HG02970 (cell line): ENCODE measurements around the gene ZMAT5.

Experiments
- ATAC-seq: cut with Tn5 transposase; IDR thresholded peaks from one replicate; pipeline ENCODE4 v1.9.1; 2021; ENCODE audit warnings: mild to moderate bottlenecking, moderate library complexity, moderate number of reproducible peaks; ENCODE audit not compliant: unreplicated experiment, low FRiP score

The ZMAT5 gene

GRCh38 chr22:29713156-29713727, 53.6 kb downstream of the ZMAT5 start:
- ATAC-seq: no peak

- ATAC-seq: no peak
Measured at GRCh38 chr22:29712119-29712518, 54.7 kb downstream of the ZMAT5 start.

GRCh38 chr22:29710922-29711593, 55.7 kb downstream of the ZMAT5 start:
- no peak for ATAC-seq

GRCh38 chr22:29710193-29710592, 56.6 kb downstream of the ZMAT5 start:
- no peak for ATAC-seq

- no peak for ATAC-seq
Measured at GRCh38 chr22:29707471-29707870, 59.3 kb downstream of the ZMAT5 start.

GRCh38 chr22:29707010-29707409, 59.8 kb downstream of the ZMAT5 start:
- ATAC-seq: no peak

- ATAC-seq: no peak
Measured at GRCh38 chr22:29706486-29706885, 60.3 kb downstream of the ZMAT5 start.

- ATAC-seq: no peak
Measured at GRCh38 chr22:29705651-29706050, 61.2 kb downstream of the ZMAT5 start.

GRCh38 chr22:29704528-29705285, 62.1 kb downstream of the ZMAT5 start:
- no peak for ATAC-seq

GRCh38 chr22:29703569-29704195, 63.1 kb downstream of the ZMAT5 start:
- no peak for ATAC-seq

GRCh38 chr22:29702931-29703501, 63.8 kb downstream of the ZMAT5 start:
- no peak for ATAC-seq

- ATAC-seq: no peak
Measured at GRCh38 chr22:29702000-29702930, 64.5 kb downstream of the ZMAT5 start.

GRCh38 chr22:29701155-29701999, 65.4 kb downstream of the ZMAT5 start:
- ATAC-seq: no peak

- ATAC-seq: no peak
Measured at GRCh38 chr22:29700900-29701154, 66.0 kb downstream of the ZMAT5 start.

GRCh38 chr22:29700206-29700899, 66.5 kb downstream of the ZMAT5 start:
- no peak for ATAC-seq

- no peak for ATAC-seq
Measured at GRCh38 chr22:29697853-29698598, 68.8 kb downstream of the ZMAT5 start.

GRCh38 chr22:29695129-29695926, 71.5 kb downstream of the ZMAT5 start:
- no peak for ATAC-seq
